Lung (tissue), 12 donors: ENCODE measurements around the gene MBOAT1. TPM values are rescaled to one million over a fixed set of nuclear protein-coding genes. Genes with fewer than 3 reads are reported as not detected.

Experiments
- ATAC-seq: fragments of 200-7000 bp; cut with Tn5 transposase; one replicate; pipeline ENCODE4 v1.9.1; 2020; ENCODE audit warnings: moderate number of reproducible peaks; ENCODE audit not compliant: insufficient read depth, low FRiP score
- DNase-seq, 3 donors: peaks; one replicate each; pipeline ENCODE4 v3.0.0-alpha.2; 2013 to 2017
- H3K27ac ChIP-seq, 2 donors: one replicate each; pipeline ENCODE4 v1.5.1; 2013; ENCODE audit warnings: mild to moderate bottlenecking in 2 of 2, moderate library complexity in 2 of 2, control low read depth in 1 of 2, inconsistent platforms in 1 of 2, low read depth in 1 of 2, low read length in 1 of 2
- H3K27me3 ChIP-seq, 3 donors: one replicate each; pipeline ENCODE4 v1.5.1; 2013; ENCODE audit warnings: low read length in 2 of 3; ENCODE audit not compliant: control insufficient read depth in 3 of 3, insufficient read depth in 3 of 3
- H3K36me3 ChIP-seq, 4 donors: one replicate each; pipeline ENCODE4 v1.5.1; 2013; ENCODE audit warnings: low read length in 4 of 4, mild to moderate bottlenecking in 1 of 4, moderate library complexity in 1 of 4; ENCODE audit not compliant: control insufficient read depth in 4 of 4, insufficient read depth in 4 of 4
- H3K4me1 ChIP-seq, 5 donors: one replicate each; pipeline ENCODE4 v1.5.1; 2013; ENCODE audit warnings: low read length in 5 of 5, mild to moderate bottlenecking in 2 of 5, moderate library complexity in 1 of 5; ENCODE audit not compliant: control insufficient read depth in 5 of 5, insufficient read depth in 5 of 5
- H3K4me3 ChIP-seq: one replicate; pipeline ENCODE4 v1.5.1; 2013; ENCODE audit warnings: mild to moderate bottlenecking, control low read depth, moderate library complexity
- H3K9ac ChIP-seq, 2 donors: one replicate each; pipeline ENCODE4 v1.5.1; 2013; ENCODE audit warnings: low read length in 2 of 2, control low read depth in 1 of 2; ENCODE audit not compliant: insufficient read depth in 1 of 2
- H3K9me3 ChIP-seq, 4 donors: one replicate each; pipeline ENCODE4 v1.5.1; 2013; ENCODE audit warnings: low read length in 3 of 4, mild to moderate bottlenecking in 1 of 4, moderate library complexity in 1 of 4; ENCODE audit not compliant: control insufficient read depth in 4 of 4, insufficient read depth in 3 of 4
- CTCF ChIP-seq: IDR thresholded peaks from 2 replicates; pipeline ENCODE4 v1.5.1; 2012; ENCODE audit warnings: mild to moderate bottlenecking; ENCODE audit errors: control extremely low read depth, extremely low read depth
- WGBS, 2 donors: extraction: QIAGEN DNeasy Blood & Tissue Kit; methylation state at CpG; one replicate each; pipeline ENCODE4 v1.1.7; 2013; 5-methylcytosine and 5-hydroxymethylcytosine counted together
- polyA plus RNA-seq, 2 donors: library from polyadenylated mRNA; stranded (reverse); fragments of 200-250 nt; gene quantifications; one replicate each; pipeline ENCODE4 v1.2.1, GENCODE V29; 2013
- total RNA-seq, 2 donors: library from RNA; depleted of rRNA in 1 of 2; stranded (reverse); fragments of >200 nt in 1 of 2; gene quantifications; one replicate each; pipeline ENCODE4 v1.2.1, GENCODE V29; 2014 to 2021
- donor health status: control.
- donor health status: control.
- donor health status: Bipolar disorder and iron deficiency.
- donor health status: healthy.
- donor health status: DM: yes; HTN: yes; CAD: no.

The MBOAT1 gene
- total and polyA plus RNA-seq, 4 donors = 2.3 to 27.4 (median 8.7) TPM

GRCh38 chr6:20213271-20213798 lies 1.1 kb upstream of the MBOAT1 start:
- H3K36me3 ChIP-seq = no peaks in the 10 kb centered on the region
- TF ChIP-seq CTCF = no peak
- 47 to 49% methylated on average over 9 of the region's 9 CpGs for WGBS, 2 donors
- H3K9ac ChIP-seq = peak overlapping the region; percentile 65 to 97
- H3K4me3 ChIP-seq = no peak overlapping the region
- H3K9me3 ChIP-seq = no peaks in the 10 kb centered on the region
- peaks cover 5 to 28% (median 8%) of the 10 kb centered on the region in 5 donors for H3K4me1 ChIP-seq
- DNase-seq (peak in 1 of 3 donors; percentile 29), ATAC-seq (no peak)
- peak overlapping the region; percentile 91 to 92 for H3K27ac ChIP-seq
- H3K27me3 ChIP-seq = no peaks in the 10 kb centered on the region

- H3K9me3 ChIP-seq = no peaks in the 10 kb centered on the region
- H3K4me3 ChIP-seq = peak overlapping the region; percentile 65
- 0 to 1% methylated on average over 30 to 37 of the region's 37 CpGs for WGBS, 2 donors
- ATAC-seq (peak; percentile 29), DNase-seq (peak in 2 of 3 donors; percentile 68 to 69)
- H3K9ac ChIP-seq = peak overlapping the region; percentile 56 to 70
- no peaks in the 10 kb centered on the region for H3K27me3 ChIP-seq
- no peaks in the 10 kb centered on the region for H3K36me3 ChIP-seq
- peaks cover 7 to 19% (median 8%) of the 10 kb centered on the region in 5 donors for H3K4me1 ChIP-seq
- TF ChIP-seq CTCF = no peak
- H3K27ac ChIP-seq = peak overlapping the region; percentile 91 to 92
Measured at GRCh38 chr6:20211941-20212391, 303 bp downstream of the MBOAT1 start.

- Histone ChIP-seq H3K9ac (peak overlapping the region; percentile 56 to 70), H3K27me3 (no peaks in the 10 kb centered on the region), H3K36me3 (no peaks in the 10 kb centered on the region), H3K9me3 (no peaks in the 10 kb centered on the region), H3K27ac (peak overlapping the region; percentile 91 to 92), H3K4me1 (peaks cover 8 to 19% (median 10%) of the 10 kb centered on the region in 5 donors), H3K4me3 (peak overlapping the region; percentile 65)
- TF ChIP-seq CTCF = no peak
- 14 to 17% methylated on average over 17 of the region's 17 CpGs for WGBS, 2 donors
- ATAC-seq (no peak), DNase-seq (peak in 1 of 3 donors; percentile 24)
Measured at GRCh38 chr6:20211037-20211940, 980 bp downstream of the MBOAT1 start.
